SIG-M5 treated with dmso at 0.1 percent for 504 hours (cell line): Measurements from ENCODE around the gene ERC2.

Experiments
- DNase-seq: peaks from one replicate; lab custom pipeline; 2025; ENCODE audit not compliant: unreplicated experiment; lab: John Stamatoyannopoulos, UW

ERC2 gene

DNA sequence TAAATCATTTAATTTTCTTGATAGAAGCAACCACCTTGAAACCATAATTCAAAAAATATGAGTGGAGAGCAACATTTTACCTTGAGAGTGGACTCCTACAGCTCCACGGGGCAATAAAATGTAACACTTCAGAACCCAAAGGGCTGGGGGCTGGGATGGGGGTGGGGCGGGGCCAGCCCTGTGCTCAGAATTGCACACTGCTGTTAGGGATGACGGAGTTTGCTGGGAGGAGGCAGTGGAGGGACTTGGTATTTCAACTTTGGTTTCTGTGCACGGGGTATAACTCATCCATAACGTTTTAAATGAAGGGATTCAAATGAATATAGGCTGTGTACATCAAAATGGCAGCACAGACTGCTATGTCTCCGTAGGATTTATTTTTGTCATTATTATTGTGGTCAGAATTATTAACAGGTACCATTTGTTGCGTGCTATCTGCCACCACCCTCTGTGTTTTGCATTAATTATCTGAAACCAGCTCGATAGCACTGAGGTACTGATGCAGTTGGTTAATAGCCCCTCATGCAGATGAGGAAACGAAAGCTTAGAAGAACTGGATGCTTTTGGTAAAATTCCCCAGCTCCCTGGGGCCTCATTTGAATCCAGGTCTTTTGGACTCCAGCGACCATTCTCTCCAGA lies 951.8 kb downstream of the ERC2 start:
- DNase-seq = no peak

DNA sequence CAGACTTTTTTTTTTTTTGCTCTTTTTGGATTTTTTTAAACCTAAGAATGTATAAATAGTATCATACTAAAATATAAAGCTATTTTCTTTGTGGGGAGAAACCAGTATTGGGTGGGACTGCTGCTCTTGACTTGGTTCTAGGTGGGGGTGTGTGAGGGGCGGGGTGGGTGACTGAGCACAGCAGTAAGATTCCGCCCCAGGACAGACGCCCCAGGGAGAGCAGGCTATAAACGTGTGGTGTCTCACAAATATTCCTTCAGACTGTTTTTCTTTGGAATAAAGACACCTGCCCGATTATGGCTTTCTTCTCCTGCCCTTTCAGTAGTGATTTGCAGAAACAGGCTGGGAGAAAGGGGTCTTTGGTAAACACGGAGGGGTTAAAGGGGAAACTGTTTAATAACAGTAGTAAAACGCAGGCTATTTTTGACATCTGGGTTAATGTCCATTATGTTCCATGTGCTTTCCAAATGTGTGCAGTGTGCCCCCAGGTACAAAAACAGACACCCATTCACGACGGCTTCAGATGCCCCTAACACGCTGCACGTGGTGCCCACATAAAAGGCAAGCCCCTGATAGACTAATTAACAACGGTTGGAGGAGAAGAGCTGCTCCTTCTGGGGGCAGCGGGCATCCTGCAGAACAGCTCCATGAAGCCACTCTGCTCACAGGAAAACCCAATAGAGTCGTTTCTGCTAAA lies 952.6 kb downstream of the ERC2 start:
- no peak for DNase-seq

DNA sequence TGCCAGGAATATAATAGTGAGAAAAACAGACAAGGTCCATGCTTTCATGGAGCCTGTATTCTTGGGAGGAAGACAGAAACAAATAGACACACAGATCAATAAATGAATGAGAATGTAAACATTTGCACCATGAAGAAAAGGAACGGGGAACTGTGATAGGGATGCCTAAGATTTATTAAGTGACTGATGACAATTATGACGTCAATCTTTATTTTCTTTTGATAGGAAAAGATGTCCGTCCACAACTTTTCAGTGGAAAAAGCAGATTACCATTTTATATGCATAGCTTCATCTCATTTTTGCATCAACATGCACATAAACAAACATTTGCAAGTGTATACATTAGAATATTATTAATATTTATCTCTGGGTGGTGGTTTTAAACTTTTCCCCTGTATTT lies 953.3 kb downstream of the ERC2 start:
- DNase-seq = no peak

DNA sequence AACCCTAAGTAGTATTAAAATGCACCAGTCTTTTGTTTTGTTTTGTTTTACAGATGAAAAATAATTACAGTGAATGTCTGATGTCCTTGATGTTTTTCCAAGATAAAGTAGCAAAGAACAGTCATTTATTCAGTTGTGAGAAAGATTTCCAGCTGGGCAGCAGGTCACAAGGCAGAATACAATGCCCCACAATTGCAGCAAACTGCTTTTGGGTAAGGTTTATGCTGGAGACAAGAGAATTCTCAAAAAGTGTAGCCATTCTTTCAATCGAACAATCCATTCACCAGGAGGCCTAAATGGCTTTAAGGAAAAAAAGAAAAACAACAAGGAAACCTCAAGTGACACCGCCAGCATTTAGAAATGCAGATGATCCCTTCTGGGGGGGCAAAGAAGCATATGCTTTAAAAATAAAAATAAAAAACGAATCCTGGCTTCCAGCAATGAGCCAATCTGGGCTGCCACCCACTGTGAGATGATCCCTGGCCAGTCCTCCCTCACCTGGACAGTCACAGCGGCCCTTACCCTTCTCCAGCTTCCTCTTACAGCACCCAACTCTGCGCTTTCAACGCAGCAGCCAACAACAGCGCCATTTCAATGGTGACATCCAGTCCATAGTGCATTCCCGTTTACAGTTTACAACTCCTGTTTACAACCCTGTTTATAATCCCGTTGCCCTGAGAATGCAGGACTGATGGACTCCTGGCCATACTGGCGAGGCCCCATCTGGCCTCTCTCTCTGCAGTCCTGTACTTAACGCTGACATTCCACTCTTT lies 955.5 kb downstream of the ERC2 start:
- DNase-seq = no peak

DNA sequence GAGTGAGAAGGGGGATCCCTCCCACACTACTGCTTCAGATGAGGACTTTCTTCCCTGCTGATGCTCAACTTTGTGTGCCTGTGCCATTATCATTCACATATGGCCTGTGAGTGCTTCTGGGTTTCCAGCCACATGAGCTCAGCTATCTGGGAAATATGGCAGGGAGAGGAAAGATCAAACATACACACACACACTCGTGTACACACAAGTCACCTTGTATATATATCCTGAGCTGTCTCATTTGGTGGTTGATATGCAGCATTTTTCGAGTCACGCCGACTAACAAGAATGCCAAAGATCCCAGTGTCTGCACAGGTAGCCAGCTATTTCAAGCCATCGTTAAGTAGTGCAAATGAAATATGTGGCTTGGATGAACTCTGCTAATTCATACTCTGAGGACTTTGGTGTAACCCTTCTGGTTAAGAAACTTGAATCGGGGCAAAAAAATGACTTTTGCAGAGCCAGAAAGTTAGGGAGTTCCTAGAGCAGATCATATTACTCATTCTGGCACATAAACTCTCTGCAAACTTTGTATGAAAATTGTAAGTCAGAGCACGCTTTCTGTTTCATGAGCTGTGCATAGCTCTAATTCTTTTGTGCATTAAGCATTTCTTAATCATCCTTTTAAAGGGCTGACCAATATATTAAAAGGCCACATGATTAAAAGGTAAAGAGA lies 956.2 kb downstream of the ERC2 start:
- no peak for DNase-seq

DNA sequence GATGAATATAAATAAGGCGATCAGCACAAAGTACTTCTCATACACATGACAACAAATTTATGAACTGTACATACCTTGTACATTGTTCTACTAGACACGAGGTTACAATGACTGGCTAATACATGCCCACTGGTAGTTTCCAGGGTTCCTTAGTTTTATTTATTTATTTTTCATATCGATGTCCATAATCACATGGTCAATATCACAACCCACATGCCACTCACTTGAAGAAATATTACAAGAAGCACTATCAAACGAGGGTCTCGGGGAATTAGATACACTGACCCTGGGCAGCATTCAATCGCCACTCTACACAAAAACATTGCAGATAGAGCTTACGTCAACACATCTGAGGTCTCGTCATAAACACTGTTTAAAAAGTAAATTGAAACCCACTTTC lies 959.9 kb downstream of the ERC2 start:
- no peak for DNase-seq

DNA sequence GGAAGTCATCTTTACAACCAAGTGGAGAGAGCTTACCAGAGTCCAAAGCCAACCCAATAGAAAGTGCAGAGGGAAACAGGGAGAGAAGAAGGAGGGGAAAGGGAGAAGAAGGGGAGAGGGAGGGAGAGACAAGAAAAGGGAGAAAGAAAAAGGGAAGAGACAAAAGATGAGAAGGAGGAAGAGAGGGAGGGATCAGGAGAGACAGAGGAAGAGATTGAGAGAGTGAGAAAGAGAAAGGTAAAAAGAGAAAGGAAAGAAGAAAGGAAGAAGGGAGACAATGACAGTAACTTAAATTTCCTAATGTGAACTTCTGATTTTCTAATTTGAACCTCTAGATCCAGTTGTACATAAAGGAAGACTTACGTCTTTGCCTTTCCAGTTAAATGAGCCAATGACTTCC lies 960.5 kb downstream of the ERC2 start:
- DNase-seq = no peak

DNA sequence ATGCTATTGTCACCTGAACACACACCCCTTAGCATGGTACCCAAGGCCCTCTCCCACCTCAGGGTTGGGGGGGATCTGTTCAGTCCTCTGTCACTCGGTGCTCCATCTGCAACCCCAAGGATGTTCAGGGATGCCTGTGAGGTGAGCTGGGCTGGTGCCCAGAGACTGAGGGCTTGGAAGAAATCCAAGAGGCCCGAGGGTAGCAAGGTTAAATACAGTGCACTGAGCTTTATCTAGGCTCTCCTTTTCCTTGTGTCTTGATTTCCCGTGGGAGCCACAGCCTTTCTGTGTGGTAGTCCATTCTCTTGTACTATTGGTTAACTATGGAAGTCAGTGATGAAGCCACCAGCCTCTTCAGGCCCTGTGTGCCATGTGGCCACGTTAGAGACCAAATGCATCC lies 962.5 kb downstream of the ERC2 start:
- DNase-seq = no peak

DNA sequence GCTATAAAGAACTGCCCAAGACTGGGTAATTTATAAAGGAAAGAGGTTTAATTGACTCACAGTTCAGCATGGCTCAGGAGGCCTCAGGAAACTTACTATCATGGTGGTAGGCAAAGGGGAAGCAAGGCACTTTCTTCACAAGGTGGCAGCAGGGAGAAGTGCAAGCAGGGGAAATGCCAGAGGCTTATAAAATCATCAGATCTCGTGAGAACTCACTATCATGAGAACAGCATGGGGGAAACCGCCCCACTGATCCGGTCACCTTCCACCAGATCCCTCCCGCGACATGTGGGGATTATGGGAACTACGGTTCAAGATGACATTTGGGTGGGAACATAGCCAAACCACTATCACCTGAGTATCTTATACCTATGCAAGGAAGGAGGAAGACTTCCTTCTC lies 963.2 kb downstream of the ERC2 start:
- peak; percentile 13 for DNase-seq

DNA sequence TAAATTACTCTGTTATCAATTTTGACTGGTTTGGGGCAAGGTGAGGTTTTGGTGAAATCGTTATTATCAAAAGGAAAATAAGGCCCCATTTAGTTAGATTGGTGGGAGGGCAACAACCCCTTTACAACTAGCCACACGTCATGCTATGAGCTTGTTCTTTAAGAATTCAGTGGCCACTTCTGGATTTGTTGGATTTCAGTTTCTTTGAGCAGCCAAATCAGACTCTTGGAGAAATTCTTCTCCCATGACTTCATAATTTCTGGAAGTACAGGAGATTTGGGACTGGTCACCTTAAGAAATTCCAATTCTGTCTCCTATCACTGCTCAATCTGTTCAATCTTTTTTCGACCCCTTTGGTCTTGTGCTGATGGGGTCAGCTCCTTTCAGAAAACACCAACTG lies 966.4 kb downstream of the ERC2 start:
- DNase-seq = no peak

DNA sequence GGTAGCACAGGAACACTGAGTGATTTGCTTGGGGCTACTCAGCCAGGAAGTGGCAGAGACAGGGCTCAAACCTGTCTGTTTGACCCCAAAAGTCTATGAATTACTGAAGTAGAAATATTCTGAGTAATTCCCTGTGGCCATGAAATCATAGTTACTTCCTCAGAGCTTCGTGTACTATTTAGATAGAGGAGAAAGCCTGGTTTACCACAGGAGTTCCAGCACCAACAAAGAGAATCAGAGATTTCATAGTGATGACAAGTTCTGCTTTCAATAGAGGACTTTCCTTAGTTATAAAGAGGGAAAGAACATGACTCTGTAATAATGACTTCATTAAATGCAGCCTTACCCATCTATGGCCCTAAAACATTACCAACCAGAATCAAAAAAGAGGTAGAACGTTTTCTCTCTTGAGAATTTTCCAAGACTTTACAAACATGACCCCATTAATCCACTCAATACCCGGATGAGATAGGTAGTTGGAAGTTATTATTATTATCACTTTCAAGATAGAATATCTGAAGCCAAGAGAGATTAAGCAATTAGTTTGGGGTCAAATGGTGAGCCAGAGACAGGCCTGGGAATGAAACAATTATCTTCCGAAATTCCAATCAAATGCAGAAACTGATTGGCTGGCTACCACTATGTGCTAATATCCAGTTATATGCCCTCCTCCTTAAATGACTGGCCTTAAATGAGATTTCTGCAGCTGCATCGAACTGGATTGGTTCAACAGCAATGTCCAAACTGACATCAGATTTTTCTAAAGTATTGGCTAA lies 967.5 kb downstream of the ERC2 start:
- DNase-seq = no peak

DNA sequence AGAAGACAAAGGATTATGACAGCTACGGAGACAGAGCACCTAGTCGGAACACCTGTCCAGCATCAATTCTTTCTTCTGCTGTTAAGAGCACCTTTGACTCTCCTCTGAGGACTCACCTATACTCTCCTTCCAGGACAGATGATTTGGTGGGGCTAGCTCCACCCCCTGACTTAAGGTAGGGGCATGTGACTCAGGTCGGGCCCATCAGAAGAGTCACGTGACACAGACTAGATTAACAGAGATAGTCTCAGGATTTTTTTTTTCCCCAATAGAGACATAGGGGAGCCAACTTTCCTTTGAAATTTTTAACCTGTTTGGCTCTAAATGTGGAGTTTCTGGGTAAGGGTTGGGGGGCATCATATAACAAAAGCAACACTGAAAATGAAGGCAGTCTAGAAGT lies 969.7 kb downstream of the ERC2 start:
- DNase-seq = no peak

DNA sequence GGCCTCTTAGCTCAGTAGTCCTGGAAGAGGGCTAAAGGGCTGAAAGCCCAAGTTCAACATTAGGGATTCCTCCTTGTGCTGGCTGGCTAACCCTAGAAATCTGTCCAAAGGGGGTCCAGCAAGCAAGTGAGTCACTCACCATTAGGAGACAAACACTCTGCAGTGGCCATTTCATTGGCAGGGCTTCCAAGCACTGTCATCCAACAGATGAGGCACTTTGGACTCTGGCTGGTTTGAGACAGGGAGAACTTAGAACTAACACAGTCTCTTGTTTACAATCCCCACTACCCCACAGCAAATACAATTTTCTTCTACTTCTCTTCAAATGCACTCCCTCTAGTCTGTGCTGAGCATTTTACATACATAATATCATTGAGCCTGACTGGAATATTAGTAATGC lies 971.0 kb downstream of the ERC2 start:
- no peak for DNase-seq

DNA sequence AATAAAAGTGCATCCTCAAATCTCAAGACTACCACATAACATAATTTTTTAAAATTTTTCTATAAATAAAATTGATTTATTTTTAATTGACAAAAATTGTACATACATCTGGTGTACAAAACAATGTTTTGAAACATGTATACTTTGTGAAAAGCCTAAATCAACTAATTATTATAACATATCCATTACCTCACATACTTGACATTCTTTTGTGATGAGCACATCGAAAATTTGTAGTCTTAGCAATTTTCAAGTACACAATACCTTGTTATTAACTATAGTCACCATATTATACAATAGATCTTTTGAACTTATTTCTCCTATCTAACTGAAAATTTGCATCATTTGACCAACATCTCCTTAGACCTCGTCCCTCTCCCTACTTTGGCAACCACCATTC lies 973.3 kb downstream of the ERC2 start:
- no peak for DNase-seq

DNA sequence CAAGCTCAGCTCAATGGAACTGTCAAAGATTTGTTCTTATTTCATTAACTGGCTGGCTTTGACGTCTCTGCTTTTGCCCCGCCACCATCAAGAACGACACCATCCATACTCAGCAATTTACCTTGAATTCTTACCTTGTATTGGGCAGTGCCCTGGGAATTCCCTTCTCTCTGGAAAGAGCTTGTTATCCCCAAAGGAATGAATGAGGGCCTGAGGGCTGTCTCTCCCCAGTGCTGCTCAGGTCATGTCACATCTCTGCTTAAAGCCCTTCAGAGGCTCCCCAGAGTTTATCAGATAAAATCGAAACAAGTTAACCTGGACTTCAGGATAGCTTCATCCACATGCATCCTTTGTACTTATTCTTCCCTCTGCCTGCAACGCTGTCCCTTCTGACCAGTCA lies 975.3 kb downstream of the ERC2 start:
- no peak for DNase-seq

DNA sequence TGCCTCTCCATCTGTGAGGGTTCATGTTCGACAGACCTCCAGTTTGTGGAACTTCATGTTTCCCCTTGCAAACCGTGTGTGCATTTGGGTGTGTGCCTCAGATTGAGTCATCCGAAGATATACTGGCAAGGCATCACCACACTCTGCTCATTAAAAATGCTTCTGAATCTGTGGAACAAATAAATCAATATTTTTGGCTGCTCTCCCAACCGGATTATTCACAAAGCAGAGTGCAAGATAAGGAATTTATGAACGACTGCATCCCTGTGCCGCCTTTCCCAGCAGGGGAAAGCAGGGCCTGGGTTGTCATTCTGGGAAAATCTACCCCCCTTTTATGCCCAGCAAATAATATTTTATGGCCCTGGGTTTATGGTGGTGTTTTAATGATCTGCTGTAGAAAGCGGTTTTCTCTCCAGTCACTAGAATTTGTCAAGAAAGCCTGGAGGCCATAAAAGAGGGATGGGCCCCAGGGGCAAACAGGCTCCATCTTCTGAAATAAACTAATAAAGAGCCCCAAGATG lies 976.9 kb downstream of the ERC2 start:
- DNase-seq = no peak

DNA sequence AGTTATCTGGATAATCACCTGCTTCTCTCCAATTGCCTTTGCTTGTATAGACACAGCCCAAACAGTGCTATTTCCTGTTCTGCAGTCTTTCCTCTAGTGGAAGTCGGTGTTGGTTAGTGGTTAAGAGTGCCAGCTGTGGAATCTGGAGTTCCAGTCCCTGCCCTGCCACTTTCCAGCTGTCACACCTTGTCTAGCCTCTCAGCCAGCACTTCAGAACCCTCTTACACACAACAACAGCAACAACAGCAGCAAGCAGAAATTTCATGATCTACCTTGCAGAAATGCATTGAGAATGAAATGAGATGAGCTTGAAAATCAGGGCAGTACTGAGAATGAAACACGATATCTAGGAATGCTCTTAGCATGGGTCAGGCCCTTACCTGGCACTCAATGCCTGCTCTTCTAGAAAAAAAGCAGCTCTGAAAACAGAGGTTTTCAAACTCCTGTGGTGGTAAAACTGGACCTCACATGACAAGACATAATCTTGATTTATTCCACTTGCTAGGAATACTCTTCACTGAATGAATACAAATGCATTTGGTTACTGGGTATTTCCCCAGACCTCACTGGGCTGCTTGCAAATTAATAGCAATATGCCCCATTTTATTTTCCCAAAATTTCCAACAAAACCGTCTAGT lies 977.9 kb downstream of the ERC2 start:
- DNase-seq = no peak

DNA sequence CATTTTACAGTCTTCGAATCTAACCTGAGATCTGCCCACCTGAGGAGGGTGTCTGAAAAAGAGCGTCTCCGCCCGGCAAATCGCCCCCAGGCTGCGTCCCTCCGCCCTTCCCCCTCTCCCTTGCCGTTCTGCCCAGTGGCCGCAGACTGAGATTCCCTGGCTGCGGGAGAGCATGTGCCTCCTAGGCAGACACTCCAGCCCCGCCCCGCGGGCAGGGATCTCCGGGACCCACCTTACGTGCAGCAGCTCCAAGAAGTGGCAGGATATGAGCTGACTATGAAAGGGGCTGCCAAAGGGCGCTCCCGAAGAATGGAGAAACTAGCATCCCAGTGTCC lies 978.5 kb downstream of the ERC2 start:
- no peak for DNase-seq

DNA sequence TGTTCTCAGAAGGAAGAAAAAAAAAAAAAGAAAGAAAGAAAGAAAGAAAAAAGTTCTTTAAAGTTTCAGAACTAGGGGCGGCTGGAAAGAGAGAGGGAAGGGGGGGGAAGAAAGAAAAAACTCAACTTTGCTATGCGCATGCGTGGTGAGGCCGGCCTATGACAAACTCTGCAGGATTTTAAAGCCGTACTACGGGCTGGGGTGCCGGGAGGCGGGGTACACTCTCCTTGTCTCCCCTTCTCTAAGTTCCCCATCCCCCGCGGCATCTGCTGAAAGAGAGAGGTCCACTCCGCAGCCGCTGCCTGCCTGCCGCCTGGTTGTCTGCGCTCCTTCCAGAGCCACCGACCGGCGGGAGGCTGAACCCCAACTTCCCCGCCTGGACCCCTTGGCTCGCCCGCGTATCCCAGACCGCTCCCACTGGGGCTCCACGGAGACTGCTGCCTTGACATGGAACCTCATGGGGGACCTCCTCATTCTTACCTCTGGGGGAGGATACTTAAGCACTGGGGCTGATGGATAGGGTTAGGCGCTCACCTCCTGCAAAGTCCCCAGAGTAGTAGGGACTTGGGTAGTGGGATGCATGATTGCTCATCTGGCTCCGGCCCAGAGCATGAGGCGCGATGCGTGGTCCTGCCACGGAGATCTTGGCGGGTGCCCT lies 979.7 kb downstream of the ERC2 start:
- DNase-seq = no peak
